ENCODE data around the gene IGSF1. TPM values are rescaled to one million over a fixed set of nuclear protein-coding genes. Genes with fewer than 3 reads are reported as not detected.

Gene IGSF1
- 0.05 TPM in 1 of 2 replicates, not detected in the other for total RNA-seq

GRCh38 chrX:131288738-131289511, at the start of gene IGSF1:
Gene IGSF1, minus strand, starts transcription at chrX:131289306. Its CDS starts 2,632 bp downstream, at chrX:131286674.

Other genes starting within 250 kb of the IGSF1 start
- gene ARHGAP36, start 231.0 kb downstream of the IGSF1 start, total RNA-seq, result not detected in 2 replicates